IMR-90 (cell line): Measurements from ENCODE around the gene PRRG2. TPM values are rescaled to one million over a fixed set of nuclear protein-coding genes. Genes with fewer than 3 reads are reported as not detected.
A peak's percentile ranks its signal among the peaks of the same experiment; 100 is the strongest.

Source experiments
- ATAC-seq: fragments of 200-7000 bp; cut with Tn5 transposase; 2 replicates; pipeline ENCODE4 v1.9.1; 2020; ENCODE audit warnings: low read depth, mild to moderate bottlenecking, moderate library complexity
- BruUV-seq: library from RNA; stranded (reverse); fragments of 400-500 nt; replicated peaks from 2 replicates; lab custom pipeline; 2021; lab: Mats Ljungman, UMichigan
- CTCF ChIA-PET: fragments of 300-600 bp; formaldehyde crosslinking; extraction: SDS; loops from one replicate; lab custom pipeline; 2021; ENCODE audit warnings: antibody characterized with exemption; lab: Yijun Ruan, JAX
- POLR2A ChIA-PET: fragments of 300-600 bp; sonication (Branson Sonifier 250); formaldehyde crosslinking; loops from one replicate; lab custom pipeline; 2022; ENCODE audit warnings: antibody characterized with exemption; ENCODE audit not compliant: unreplicated experiment; lab: Charles Lee
- DNase-seq: peaks from one replicate; pipeline ENCODE4 v3.0.0; 2013
- H2AFZ ChIP-seq: replicated peaks from 2 replicates; pipeline ENCODE3; 2013; ENCODE audit warnings: low read length, mild to moderate bottlenecking; ENCODE audit not compliant: poor library complexity
- H2AK5ac ChIP-seq: 2 replicates; pipeline ENCODE4 v1.6.1; 2013; ENCODE audit warnings: low read depth, low read length, inconsistent platforms
- H2AK9ac ChIP-seq: replicated peaks from 2 replicates; pipeline ENCODE3; 2013; ENCODE audit warnings: mild to moderate bottlenecking, low read depth, low read length, moderate library complexity; ENCODE audit not compliant: poor library complexity
- H2BK120ac ChIP-seq: 2 replicates; pipeline ENCODE4 v1.6.1; 2013; ENCODE audit warnings: low read depth, low read length, inconsistent platforms
- H2BK15ac ChIP-seq: 3 replicates; pipeline ENCODE4 v1.6.1; 2013; ENCODE audit warnings: low read depth, low read length, inconsistent platforms
- H2BK20ac ChIP-seq: 2 replicates; pipeline ENCODE4 v1.6.1; 2013; ENCODE audit warnings: low read depth, mild to moderate bottlenecking, inconsistent platforms, low read length, moderate library complexity
- H2BK5ac ChIP-seq: 2 replicates; pipeline ENCODE4 v1.6.1; 2013; ENCODE audit warnings: mild to moderate bottlenecking, low read depth, low read length, inconsistent platforms; ENCODE audit not compliant: poor library complexity, severe bottlenecking
- H3K14ac ChIP-seq: replicated peaks from 2 replicates; pipeline ENCODE4 v1.6.1; 2013; ENCODE audit warnings: low read depth, low read length, inconsistent platforms
- H3K18ac ChIP-seq: 2 replicates; pipeline ENCODE4 v1.6.1; 2013; ENCODE audit warnings: low read depth, low read length, control low read depth
- H3K23ac ChIP-seq: 2 replicates; pipeline ENCODE4 v1.6.1; 2013; ENCODE audit warnings: low read depth, low read length, inconsistent platforms
- H3K27ac ChIP-seq: 2 replicates; pipeline ENCODE4 v1.5.1; 2013; ENCODE audit warnings: mild to moderate bottlenecking, control low read depth, low read length; ENCODE audit not compliant: insufficient read depth
- H3K27me3 ChIP-seq: 2 replicates; pipeline ENCODE4 v1.6.1; 2013; ENCODE audit warnings: low read length; ENCODE audit not compliant: control insufficient read depth, insufficient read depth
- H3K36me3 ChIP-seq: 2 replicates; pipeline ENCODE4 v1.6.1; 2013; ENCODE audit warnings: low read length, mixed read lengths; ENCODE audit not compliant: control insufficient read depth, insufficient read depth
- H3K4ac ChIP-seq: 2 replicates; pipeline ENCODE4 v1.6.1; 2013; ENCODE audit warnings: low read depth, low read length, inconsistent platforms
- H3K4me1 ChIP-seq: 2 replicates; pipeline ENCODE4 v1.6.1; 2013; ENCODE audit warnings: low read length, mixed read lengths; ENCODE audit not compliant: control insufficient read depth, insufficient read depth
- H3K4me2 ChIP-seq: 2 replicates; pipeline ENCODE4 v1.6.1; 2013; ENCODE audit warnings: low read depth, mild to moderate bottlenecking, control low read depth, low read length, moderate library complexity
- H3K4me3 ChIP-seq: 2 replicates; pipeline ENCODE4 v1.5.1; 2013; ENCODE audit warnings: low read depth, mild to moderate bottlenecking, control low read depth, low read length, moderate library complexity; ENCODE audit not compliant: insufficient read depth
- H3K56ac ChIP-seq: 2 replicates; pipeline ENCODE4 v1.6.1; 2013; ENCODE audit warnings: low read length, inconsistent platforms; ENCODE audit not compliant: insufficient read depth; ENCODE audit errors: extremely low read depth
- H3K79me1 ChIP-seq, 2 experiments: 2 replicates each; pipeline ENCODE4 v1.6.1; 2013; ENCODE audit warnings: low read length in 2 of 2, inconsistent platforms in 1 of 2, low read depth in 1 of 2
- H3K9ac ChIP-seq: 2 replicates; pipeline ENCODE4 v1.6.1; 2013; ENCODE audit warnings: low read depth, low read length, control low read depth
- H3K9me1 ChIP-seq: 2 replicates; pipeline ENCODE4 v1.6.1; 2013; ENCODE audit warnings: low read length, inconsistent platforms; ENCODE audit not compliant: insufficient read depth
- H3K9me3 ChIP-seq: 2 replicates; pipeline ENCODE4 v1.6.1; 2013; ENCODE audit warnings: low read length; ENCODE audit not compliant: control insufficient read depth, insufficient read depth
- H4K20me1 ChIP-seq: 2 replicates; pipeline ENCODE4 v1.6.1; 2013; ENCODE audit warnings: low read length, inconsistent platforms; ENCODE audit not compliant: insufficient read depth
- H4K5ac ChIP-seq: 2 replicates; pipeline ENCODE4 v1.6.1; 2013; ENCODE audit warnings: mild to moderate bottlenecking, low read depth, low read length, control low read depth
- H4K8ac ChIP-seq, 2 experiments: 2 replicates each; pipeline ENCODE4 v1.6.1; 2013; ENCODE audit warnings: low read depth in 2 of 2, low read length in 2 of 2, control low read depth in 1 of 2, inconsistent platforms in 1 of 2
- H4K91ac ChIP-seq: 2 replicates; pipeline ENCODE4 v1.6.1; 2013; ENCODE audit warnings: low read depth, low read length, inconsistent platforms; ENCODE audit not compliant: insufficient read depth
- BHLHE40 ChIP-seq: fragments of 150-350 bp; IDR thresholded peaks from 2 replicates; pipeline ENCODE4 v1.6.1; 2016; ENCODE audit warnings: mild to moderate bottlenecking, low read depth, low read length
- MAFK ChIP-seq: IDR thresholded peaks from 2 replicates; pipeline ENCODE4 v1.6.1; 2012; ENCODE audit warnings: low read depth, low read length, improper control_type of control experiment
- RAD21 ChIP-seq: IDR thresholded peaks from 2 replicates; pipeline ENCODE4 v1.6.1; 2012; ENCODE audit warnings: low read length, improper control_type of control experiment
- WGBS, 2 experiments: methylation state at CpG; one replicate each; pipeline versions ENCODE4 v1.1.5 to v1.1.7; 2013; ENCODE audit warnings: missing lambda C conversion rate in 2 of 2; ENCODE audit not compliant: insufficient read length in 1 of 2; ENCODE audit errors: extremely low coverage in 2 of 2; 5-methylcytosine and 5-hydroxymethylcytosine counted together
- dilution Hi-C: fragments of 300-500 bp; cut with HindIII; formaldehyde crosslinking; loops from one replicate; pipeline ENCODE4 v1.14.3; 2018; ENCODE audit warnings: low sequenced_read_pairs; ENCODE audit not compliant: unreplicated experiment
- in situ Hi-C: fragments of 300-500 bp; cut with MboI; formaldehyde crosslinking; loops from 3 replicates; pipeline ENCODE4 v1.14.3; 2019; ENCODE audit warnings: low sequenced_read_pairs, inconsistent platforms, mixed read lengths
- intact Hi-C: fragments of 100-400 bp; cut with micrococcal nuclease; formaldehyde crosslinking; loops from 2 replicates; pipeline ENCODE4 v1.10.0; 2022
- polyA plus RNA-seq, 3 experiments: library from polyadenylated mRNA; depleted of rRNA; stranded (reverse); fragments of >200 nt; gene quantifications; 2 replicates each; pipeline ENCODE4 v1.2.3, GENCODE V29; 2012; ENCODE audit warnings: low replicate concordance in 1 of 3
- total RNA-seq: library from RNA; depleted of rRNA; stranded (reverse); fragments of >200 nt; gene quantifications from 2 replicates; pipeline ENCODE4 v1.2.3, GENCODE V29; 2012
- TF ChIP-seq, protein P1 (sequence below): fragments of 150-350 bp; IDR thresholded peaks from 2 replicates; pipeline ENCODE4 v1.6.1; 2016; ENCODE audit warnings: low read depth, mild to moderate bottlenecking, low read length, moderate library complexity, borderline replicate concordance
- TF ChIP-seq, protein P2 (sequence below): fragments of 150-350 bp; IDR thresholded peaks from 2 replicates; pipeline ENCODE4 v1.6.1; 2017; ENCODE audit warnings: mild to moderate bottlenecking, antibody characterized with exemption, low read length, low read depth
- TF ChIP-seq, protein P3 (sequence below): conservative IDR thresholded peaks from 2 replicates; pipeline ENCODE4 v1.5.1; 2012; ENCODE audit warnings: mild to moderate bottlenecking, low read depth, low read length, improper control_type of control experiment

The PRRG2 gene
- total and polyA plus RNA-seq, 2 of the 4 experiments (the other 2 are of a cell fraction): 0.14 to 0.54 TPM

DNA sequence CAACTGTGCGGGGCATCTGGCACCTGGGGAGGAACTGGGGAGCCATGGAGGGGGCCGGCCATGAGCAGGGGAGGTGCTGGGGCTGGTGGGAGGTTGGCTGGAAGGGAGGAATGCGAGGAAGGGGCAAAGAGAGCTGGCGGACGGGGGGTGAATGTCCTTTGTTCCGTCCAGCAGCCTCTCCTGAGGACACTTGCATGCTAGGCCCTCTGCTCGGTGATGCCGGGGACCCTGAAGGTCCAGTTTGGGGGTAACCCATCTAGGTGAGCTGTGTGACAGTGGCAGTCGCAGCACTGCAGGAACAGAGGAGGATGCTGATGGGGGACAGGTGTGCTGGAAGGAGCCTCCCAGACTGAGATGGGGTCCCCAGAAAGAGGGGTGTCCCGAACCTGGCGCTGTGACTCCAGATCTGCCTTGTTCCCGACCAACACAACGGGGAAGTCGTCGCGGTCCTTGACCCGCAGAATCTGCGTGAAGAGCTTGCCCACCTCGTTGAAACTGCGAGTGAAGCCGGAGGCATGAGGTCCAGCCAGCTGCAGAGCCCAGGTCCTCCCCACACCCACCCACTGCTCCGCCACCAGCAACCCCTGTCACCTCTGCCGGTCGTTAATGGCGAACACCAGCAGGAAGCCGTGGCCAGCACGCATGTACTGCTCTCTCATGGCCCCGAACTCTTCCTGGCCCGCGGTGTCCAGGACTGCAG lies 55.3 kb downstream of the PRRG2 start:
- POLR2A ChIA-PET: no interaction called here
- H3K56ac ChIP-seq: no peak overlapping the region
- H3K27me3 ChIP-seq: no peaks in the 10 kb centered on the region
- CTCF ChIA-PET: interaction anchor here (0.6 kb wide), 1 partner anchor 68 kb away, joined by 3 read pairs; no protein-coding TSS in a partner anchor
- H2BK15ac ChIP-seq: no peak overlapping the region
- H3K79me1 ChIP-seq: peaks cover 6 to 57% of the 10 kb centered on the region in 2 experiments; a peak in 3 of 4 replicates
- H2AK9ac ChIP-seq: peak overlapping the region; percentile 90
- intact Hi-C loops: no loop called here
- no peaks in the 10 kb centered on the region; the same call in 1 of the 2 replicates for H4K20me1 ChIP-seq
- no peak overlapping the region; the same call in 1 of the 2 replicates for H2AK5ac ChIP-seq
- dilution Hi-C loops: no loop called here
- H2BK5ac ChIP-seq: no peak overlapping the region
- no TSS peak for BruUV-seq
- H3K4me3 ChIP-seq: no peak overlapping the region
- no peak overlapping the region for H2BK120ac ChIP-seq
- H4K91ac ChIP-seq: no peak overlapping the region
- no peak overlapping the region for H3K27ac ChIP-seq
- no peak overlapping the region for H2AFZ ChIP-seq
- H3K4me1 ChIP-seq: peaks cover 5% of the 10 kb centered on the region
- in situ Hi-C loops: no loop called here
- H3K9me3 ChIP-seq: no peaks in the 10 kb centered on the region
- ATAC-seq: no peak
- no peak overlapping the region for H3K9ac ChIP-seq
- TF ChIP-seq, protein P1, sequence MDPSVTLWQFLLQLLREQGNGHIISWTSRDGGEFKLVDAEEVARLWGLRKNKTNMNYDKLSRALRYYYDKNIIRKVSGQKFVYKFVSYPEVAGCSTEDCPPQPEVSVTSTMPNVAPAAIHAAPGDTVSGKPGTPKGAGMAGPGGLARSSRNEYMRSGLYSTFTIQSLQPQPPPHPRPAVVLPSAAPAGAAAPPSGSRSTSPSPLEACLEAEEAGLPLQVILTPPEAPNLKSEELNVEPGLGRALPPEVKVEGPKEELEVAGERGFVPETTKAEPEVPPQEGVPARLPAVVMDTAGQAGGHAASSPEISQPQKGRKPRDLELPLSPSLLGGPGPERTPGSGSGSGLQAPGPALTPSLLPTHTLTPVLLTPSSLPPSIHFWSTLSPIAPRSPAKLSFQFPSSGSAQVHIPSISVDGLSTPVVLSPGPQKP: no peak
- TF ChIP-seq, protein P2, sequence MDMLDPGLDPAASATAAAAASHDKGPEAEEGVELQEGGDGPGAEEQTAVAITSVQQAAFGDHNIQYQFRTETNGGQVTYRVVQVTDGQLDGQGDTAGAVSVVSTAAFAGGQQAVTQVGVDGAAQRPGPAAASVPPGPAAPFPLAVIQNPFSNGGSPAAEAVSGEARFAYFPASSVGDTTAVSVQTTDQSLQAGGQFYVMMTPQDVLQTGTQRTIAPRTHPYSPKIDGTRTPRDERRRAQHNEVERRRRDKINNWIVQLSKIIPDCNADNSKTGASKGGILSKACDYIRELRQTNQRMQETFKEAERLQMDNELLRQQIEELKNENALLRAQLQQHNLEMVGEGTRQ: no peak
- no peak for TF ChIP-seq RAD21
- TF ChIP-seq, protein P3, sequence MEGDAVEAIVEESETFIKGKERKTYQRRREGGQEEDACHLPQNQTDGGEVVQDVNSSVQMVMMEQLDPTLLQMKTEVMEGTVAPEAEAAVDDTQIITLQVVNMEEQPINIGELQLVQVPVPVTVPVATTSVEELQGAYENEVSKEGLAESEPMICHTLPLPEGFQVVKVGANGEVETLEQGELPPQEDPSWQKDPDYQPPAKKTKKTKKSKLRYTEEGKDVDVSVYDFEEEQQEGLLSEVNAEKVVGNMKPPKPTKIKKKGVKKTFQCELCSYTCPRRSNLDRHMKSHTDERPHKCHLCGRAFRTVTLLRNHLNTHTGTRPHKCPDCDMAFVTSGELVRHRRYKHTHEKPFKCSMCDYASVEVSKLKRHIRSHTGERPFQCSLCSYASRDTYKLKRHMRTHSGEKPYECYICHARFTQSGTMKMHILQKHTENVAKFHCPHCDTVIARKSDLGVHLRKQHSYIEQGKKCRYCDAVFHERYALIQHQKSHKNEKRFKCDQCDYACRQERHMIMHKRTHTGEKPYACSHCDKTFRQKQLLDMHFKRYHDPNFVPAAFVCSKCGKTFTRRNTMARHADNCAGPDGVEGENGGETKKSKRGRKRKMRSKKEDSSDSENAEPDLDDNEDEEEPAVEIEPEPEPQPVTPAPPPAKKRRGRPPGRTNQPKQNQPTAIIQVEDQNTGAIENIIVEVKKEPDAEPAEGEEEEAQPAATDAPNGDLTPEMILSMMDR: no peak
- TF ChIP-seq BHLHE40: no peak
- no peak for TF ChIP-seq MAFK
- no peak overlapping the region for H3K18ac ChIP-seq
- H3K23ac ChIP-seq: no peak overlapping the region
- peaks cover 14% of the 10 kb centered on the region for H3K36me3 ChIP-seq
- no peak overlapping the region for H4K8ac ChIP-seq
- H3K4ac ChIP-seq: no peak overlapping the region
- no peak overlapping the region for H2BK20ac ChIP-seq
- no peak overlapping the region for H3K14ac ChIP-seq
- no peak overlapping the region for H4K5ac ChIP-seq
- H3K4me2 ChIP-seq: no peak overlapping the region
- DNase-seq: no peak
- WGBS, 2 experiments: 83% methylated on average over 12 of the region's 30 CpGs; no CpG with 5 or more reads in 1 of the 2 experiments
- peaks cover 9% of the 10 kb centered on the region; the same call in 1 of the 2 replicates for H3K9me1 ChIP-seq
